Measurements from ENCODE around the gene CDNF.

CDNF gene

DNA sequence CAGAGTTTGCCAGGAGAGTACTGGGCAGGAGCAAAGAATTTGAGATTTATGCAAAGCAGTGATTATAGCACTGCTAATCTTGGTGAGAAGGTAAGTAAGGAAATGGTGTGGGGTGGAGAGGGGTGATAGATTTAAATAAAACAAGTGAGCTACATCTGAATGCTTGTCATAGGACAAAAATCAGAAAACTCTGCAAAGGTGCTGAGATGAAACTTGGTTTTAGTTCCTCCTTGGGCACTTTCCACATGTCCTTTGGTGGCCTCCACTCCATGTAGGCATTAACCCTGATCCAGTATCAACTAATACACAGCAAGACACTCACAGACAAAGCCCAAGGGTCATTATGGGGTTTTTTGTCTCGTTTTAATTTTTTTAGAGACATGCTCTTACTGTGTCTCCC lies 37.4 kb downstream of the CDNF start:
- DNase-seq (ENCODE audit: low read depth in 2 of 2, low spot score in 1 of 2), result no peak

DNA sequence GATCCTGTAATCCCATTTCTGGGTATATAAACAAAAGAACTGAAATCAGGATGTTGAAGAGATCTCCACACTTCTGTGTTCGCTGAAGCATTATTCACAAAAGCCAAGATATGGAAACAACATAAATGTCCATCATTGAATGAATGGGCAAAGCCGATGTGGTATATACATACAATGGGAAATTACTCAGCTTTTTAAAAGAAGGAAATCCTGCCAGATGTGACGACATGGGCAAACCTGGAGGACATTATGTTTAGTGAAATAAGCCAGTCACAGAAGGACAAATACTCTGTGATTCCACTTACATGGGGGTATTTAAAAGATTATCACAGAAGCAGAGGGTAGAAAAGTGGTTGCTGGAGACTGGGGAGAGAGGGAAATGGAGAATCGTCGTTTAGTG lies 39.2 kb downstream of the CDNF start:
- DNase-seq (ENCODE audit: low read depth in 2 of 2, low spot score in 1 of 2), result no peak

DNA sequence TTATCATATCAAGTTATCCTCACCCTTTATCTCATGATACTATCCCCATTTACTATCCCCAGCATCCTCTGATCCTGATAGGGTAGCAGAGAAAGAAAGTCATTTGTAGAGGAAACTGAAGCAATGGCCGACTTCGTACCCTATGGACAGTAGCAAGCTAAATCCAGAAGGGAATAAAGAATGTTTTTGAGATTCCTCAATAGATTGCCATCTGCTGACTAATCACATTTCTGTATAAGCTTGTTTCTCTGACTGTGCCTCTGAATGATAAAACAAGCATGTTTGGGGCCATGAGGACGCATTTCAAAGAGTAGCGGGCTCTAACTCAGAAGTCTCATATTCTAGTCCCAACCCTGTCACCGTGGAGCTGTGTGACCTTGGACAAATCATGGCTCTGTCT lies 49.9 kb downstream of the CDNF start:
- DNase-seq (ENCODE audit: low read depth in 2 of 2, low spot score in 1 of 2), result no peak

DNA sequence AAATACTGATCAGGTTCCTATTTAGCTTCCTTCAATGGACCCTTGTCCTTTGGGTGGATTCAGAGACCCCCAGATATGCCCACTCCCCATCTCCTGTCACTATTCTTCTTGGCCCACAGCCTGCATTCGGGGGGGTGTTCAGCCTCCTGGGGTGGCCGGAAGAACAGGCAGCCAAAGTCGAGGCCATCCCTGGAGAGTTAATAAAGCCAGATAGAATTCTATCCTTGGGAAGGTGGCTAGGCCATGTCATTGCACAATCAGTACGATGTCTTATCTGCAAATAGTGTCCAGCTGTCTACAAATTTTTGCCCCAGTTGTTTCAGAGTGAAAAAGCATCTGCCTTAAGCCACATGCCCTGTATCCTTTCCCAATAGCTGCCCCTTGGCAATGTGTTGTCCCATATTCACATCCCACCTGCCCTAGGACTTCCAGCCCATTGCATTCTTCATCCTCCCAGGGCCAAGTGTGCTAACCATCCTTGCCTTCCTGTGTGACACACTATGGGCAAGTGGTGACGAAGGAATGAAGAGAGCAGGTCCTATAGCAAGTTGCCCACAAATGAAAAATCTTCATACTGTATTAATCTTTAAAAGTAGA lies 53.3 kb downstream of the CDNF start:
- DNase-seq (ENCODE audit: low read depth in 2 of 2, low spot score in 1 of 2), result no peak

DNA sequence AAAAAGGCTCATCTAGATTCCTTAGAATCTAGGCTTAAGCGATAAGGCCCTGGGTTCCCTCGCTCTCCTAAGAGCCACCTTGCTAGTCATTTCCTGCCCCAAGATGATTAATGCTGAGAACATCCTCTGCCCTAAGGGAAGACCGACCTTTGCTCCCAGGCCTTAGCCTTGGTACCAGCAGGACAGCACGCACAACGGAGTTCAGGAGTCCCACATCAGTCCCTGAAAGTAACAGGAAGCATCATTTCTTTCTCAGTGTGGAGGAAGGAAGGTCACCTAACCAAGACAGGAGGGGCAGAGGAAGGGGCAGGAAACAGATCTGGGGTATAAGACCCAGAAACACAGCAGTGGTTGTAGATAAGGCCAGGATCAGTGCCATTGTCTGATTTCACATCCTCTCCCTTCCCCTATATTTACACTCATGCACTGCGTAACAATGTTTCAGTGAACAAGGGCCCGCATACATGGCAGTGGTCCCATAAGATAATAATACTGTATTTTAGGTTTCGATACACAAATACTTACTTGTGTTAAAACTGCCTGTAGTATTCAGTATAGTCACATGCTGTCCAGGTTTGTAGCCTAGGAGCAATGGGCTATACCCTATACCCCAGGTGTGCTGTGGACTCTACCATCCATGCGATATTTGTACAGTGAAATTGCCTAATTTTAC lies 55.0 kb downstream of the CDNF start:
- no peak for DNase-seq (ENCODE audit: low read depth in 2 of 2, low spot score in 1 of 2)

DNA sequence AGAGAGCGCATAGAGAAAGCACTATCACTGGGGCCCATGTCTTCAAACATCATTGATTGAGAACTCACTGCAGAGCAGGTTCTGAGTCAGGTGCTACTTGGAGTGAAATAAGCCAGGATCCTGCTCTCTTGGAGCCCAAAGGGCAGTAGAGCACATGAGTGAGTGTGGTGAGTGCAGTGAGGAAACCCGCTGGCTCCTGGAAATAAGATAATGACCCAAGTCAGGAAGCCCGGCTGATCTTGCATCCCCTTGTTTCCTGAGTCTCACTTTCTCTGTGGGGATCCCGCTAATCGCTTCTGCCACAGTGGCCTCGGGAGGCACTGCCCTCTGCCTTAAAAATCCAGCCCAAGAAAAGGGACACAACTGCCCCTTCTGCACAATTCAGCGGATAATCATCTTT lies 56.1 kb downstream of the CDNF start:
- no peak for DNase-seq (ENCODE audit: low read depth in 2 of 2, low spot score in 1 of 2)

DNA sequence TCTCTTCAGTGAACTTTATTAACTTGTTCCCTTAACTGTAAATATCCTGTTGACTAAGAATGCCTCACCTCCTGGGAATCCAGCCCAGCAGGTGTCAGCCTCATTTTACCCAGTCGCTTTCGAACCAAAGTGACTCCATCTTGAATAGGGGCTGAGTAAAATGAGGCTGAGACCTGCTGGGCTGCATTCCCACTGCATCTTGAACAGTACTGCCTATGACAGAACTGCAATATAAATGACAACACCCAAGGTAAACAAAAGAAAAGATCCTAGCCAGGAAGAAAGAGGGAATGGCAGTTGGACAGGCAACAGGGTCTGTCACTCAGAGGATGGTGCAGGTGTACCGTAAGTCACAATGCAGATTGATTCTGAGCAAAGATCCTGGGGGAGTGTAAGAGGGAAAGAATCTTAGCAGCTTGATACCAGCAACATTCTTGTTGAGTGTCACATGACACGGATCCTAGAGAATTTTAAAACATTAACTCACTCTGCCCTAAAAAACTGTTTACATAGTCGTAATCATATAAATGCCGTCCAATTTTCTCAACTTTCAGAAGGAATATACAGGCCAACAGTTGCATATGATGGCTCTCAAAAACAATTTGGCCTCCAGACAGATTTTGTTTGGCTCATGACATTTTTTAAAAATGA lies 58.7 kb downstream of the CDNF start:
- DNase-seq (ENCODE audit: low read depth in 2 of 2, low spot score in 1 of 2), result no peak

DNA sequence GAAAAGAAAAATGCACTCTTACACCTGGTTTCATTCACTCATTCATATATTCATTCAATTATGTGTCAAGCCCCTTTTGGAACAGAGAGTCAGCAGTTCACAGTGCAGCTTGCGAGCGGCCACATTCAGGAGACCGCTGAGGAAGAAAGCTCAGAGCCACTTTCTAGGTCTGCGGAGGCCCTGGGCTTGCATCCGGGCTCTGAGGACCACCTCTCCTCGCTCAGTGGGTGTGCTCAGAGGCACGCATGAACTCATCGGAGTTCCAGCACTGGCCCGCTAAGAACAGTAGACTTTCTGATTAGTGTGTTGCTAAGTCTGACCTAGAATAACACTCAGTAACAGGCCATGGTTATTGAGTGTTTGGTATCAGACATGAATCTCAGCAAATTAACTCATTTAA lies 61.3 kb downstream of the CDNF start:
- no peak for DNase-seq (ENCODE audit: low read depth in 2 of 2, low spot score in 1 of 2)

DNA sequence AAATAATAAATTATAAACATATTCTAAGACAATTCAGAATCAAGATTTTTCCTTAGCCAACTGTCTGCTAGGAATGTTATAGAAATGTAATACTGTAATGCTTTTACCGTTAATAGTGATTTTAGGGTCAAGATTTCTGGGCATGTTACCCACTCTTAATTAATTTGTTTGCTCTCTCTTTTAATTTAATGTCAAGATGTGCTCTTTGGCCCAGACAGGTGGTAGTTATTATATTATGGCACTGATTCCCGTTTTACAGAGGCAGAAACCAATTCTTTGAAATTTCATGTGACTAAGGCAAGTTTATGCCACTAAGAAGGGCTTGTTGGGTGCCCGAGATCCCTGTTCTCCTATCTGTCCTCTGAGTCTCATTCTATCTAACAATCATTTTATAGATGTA lies 62.2 kb downstream of the CDNF start:
- no peak for DNase-seq (ENCODE audit: low read depth in 2 of 2, low spot score in 1 of 2)

DNA sequence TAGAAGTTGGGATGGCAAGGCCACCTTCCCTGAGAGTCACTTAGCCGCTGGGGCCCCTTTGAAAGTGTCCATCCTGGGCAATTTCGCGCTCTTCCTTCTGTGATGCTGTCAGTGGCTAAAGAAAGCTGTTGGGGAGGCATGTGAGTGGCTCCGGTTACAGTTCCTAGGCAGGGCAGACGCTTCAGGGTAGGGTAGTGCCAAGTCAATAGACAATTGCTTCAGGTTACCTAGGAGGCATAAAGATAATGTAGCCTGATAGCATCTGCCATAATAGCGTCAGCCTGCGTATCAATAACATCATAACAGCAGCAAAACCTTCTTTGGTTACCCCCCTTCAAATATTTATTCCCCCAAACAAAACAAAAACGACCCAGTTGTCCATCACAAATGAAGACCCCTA lies 63.0 kb downstream of the CDNF start, which contains the start of gene FAM107B:
Gene FAM107B (minus strand): TSS at position 101 of the 400 bp plus-strand sequence. CDS start 234 bp downstream, outside the sequence.
- DNase-seq (ENCODE audit: low read depth in 2 of 2, low spot score in 1 of 2), result no peak

DNA sequence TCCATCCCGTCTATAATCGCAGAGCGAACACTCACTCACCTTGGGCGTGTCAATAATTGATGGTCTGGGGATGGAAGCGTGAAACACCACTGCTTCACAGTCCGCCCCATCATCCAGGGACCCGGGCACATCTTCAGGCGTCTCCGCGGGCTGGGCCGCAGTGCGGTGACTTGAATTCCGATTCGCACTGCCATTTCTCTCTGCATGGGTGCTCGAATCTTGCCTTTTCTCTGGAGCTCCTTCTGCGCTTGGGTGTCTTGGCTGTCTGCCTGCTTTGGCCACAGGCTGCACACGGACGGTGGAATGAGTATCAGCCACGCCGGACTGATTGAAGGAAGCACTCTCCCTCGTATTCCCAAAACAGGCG lies 63.6 kb downstream of the CDNF start:
- no peak for DNase-seq (ENCODE audit: low read depth in 2 of 2, low spot score in 1 of 2)

DNA sequence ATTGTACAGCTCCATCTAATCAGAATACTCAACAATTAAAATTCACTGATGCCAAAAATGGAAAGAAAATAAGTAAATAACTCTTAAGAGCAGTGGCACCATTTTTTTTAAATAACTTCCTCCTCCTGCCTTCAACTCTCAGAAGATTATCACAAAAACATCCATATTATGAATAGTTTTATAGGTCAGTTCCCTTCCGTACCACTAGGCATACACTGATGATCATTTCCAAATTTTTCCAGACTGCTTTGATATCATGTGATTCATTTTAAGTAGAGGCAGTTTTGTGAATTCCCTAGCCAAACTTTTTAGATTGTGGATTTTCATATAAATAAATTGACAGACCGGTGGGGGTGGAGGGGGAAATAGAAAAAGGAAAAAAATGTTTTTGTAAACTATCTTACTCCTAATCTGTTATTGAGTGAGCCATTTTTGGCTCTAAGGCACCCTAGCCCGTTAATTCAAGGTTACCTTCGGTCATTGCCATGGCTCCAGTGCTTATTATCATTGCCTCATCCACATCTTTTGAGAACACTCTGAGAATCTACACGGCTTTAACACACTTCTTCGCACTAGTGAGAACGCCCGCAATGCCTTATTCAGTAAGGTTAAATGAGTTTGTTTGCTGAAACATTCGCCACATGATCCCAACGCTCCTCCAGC lies 64.2 kb downstream of the CDNF start:
- no peak for DNase-seq (ENCODE audit: low read depth in 2 of 2, low spot score in 1 of 2)

DNA sequence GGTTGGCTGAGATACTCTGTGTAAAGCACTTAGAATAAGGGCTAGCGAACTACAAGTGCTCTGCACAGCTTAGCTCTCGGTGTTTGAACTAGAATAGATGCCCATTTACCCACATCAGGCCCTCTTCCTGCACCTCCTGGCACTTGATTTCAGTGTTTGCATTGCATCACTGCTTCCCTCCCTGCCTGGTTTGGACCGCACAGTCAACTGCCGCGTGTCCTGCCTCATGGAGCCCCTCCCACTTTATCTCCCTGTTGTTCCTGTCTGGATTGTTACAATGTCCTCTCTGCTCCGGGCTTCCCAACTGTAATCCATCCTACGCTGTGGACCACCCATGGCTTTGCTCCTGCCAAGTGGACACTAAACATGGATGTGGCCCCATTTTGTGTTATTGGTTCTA lies 65.4 kb downstream of the CDNF start:
- no peak for DNase-seq (ENCODE audit: low read depth in 2 of 2, low spot score in 1 of 2)

DNA sequence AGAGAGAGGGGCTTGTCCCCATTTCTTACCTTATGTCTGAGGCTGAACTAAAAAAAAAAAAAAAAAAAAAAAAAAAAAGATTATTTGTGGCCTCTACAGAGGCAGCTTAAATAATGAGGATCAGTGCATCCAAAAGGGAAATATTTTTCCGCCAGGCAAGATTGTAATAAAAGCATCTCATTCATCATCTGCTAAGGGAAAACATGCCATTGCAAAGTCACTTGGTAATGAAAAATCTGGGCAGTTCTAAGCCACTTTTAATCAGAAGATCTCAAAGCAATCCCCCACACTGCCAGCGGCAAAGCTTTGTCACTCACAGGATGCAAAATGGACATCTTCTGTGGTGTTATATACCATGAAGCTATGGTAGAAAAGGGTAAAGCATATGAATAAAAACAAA lies 66.9 kb downstream of the CDNF start:
- DNase-seq (ENCODE audit: low read depth in 2 of 2, low spot score in 1 of 2), result no peak

Data from stimulated activated CD8-positive, alpha-beta memory T cell treated with anti-CD3 and anti-CD28 coated beads, Interleukin-4, amount 100 ng/mL, for 4 hours (primary cell).